Keratinocyte (primary cell): ENCODE results near the gene RAET1E. TPM values are rescaled to one million over a fixed set of nuclear protein-coding genes. Genes with fewer than 3 reads are reported as not detected.

Experiments used
- DNase-seq: peaks from one replicate; pipeline ENCODE4 v3.0.0-alpha.2; 2011; ENCODE audit warnings: low read depth, missing footprints, low spot score
- FAIRE-seq: peaks from 2 replicates; lab custom pipeline; 2011; peaks lifted over from hg19 to GRCh38; lab: Jason Lieb, UNC
- H2AFZ ChIP-seq: 2 replicates; pipeline ENCODE4 v1.6.0; 2012; ENCODE audit warnings: low read length, control low read depth, inconsistent platforms; ENCODE audit not compliant: control insufficient read depth
- H3K27ac ChIP-seq: 2 replicates; pipeline ENCODE4 v1.5.1; 2011; ENCODE audit warnings: low read length; ENCODE audit not compliant: control insufficient read depth, insufficient read depth
- H3K27me3 ChIP-seq: 3 replicates; pipeline ENCODE4 v1.6.0; 2011; ENCODE audit warnings: low read length; ENCODE audit not compliant: control insufficient read depth, insufficient read depth; ENCODE audit errors: extremely low read depth
- H3K36me3 ChIP-seq, 2 experiments: 2 replicates in 1 of 2; 3 replicates in 1 of 2; pipeline ENCODE4 v1.5.1; 2011; ENCODE audit warnings: low read length in 2 of 2, mild to moderate bottlenecking in 1 of 2; ENCODE audit not compliant: control insufficient read depth in 2 of 2, insufficient read depth in 2 of 2; ENCODE audit errors: extremely low read depth in 1 of 2
- H3K4me1 ChIP-seq: 3 replicates; pipeline ENCODE4 v1.5.1; 2011; ENCODE audit warnings: low read length; ENCODE audit not compliant: control insufficient read depth, insufficient read depth; ENCODE audit errors: extremely low read depth
- H3K4me2 ChIP-seq: 3 replicates; pipeline ENCODE4 v1.6.0; 2011; ENCODE audit warnings: low read depth, low read length; ENCODE audit not compliant: control insufficient read depth, insufficient read depth; ENCODE audit errors: extremely low read depth
- H3K4me3 ChIP-seq, 3 experiments: fragments of 200-600 bp in 1 of 3; sonication (generic) in 1 of 3; 2 replicates in 2 of 3; 3 replicates in 1 of 3; pipeline ENCODE4 v1.5.1; 2011 to 2016; ENCODE audit warnings: low read length in 3 of 3, mild to moderate bottlenecking in 3 of 3, control low read depth in 2 of 3, inconsistent platforms in 1 of 3, low read depth in 1 of 3, mixed read lengths in 1 of 3, mixed run types in 1 of 3, moderate library complexity in 1 of 3; ENCODE audit not compliant: control insufficient read depth in 2 of 3, insufficient read depth in 2 of 3; ENCODE audit errors: extremely low read depth in 1 of 3
- H3K79me2 ChIP-seq: 2 replicates; pipeline ENCODE4 v1.6.0; 2012; ENCODE audit warnings: low read length; ENCODE audit not compliant: control insufficient read depth, insufficient read depth
- H3K9ac ChIP-seq: 3 replicates; pipeline ENCODE4 v1.6.0; 2011; ENCODE audit warnings: low read length; ENCODE audit not compliant: control insufficient read depth, insufficient read depth; ENCODE audit errors: extremely low read depth
- H3K9me1 ChIP-seq: 3 replicates; pipeline ENCODE4 v1.6.0; 2011; ENCODE audit warnings: low read length; ENCODE audit not compliant: control insufficient read depth, insufficient read depth; ENCODE audit errors: extremely low read depth
- H3K9me3 ChIP-seq: 2 replicates; pipeline ENCODE4 v1.5.1; 2012; ENCODE audit warnings: low read depth, low read length; ENCODE audit not compliant: control insufficient read depth
- H4K20me1 ChIP-seq: 3 replicates; pipeline ENCODE4 v1.6.0; 2011; ENCODE audit warnings: low read length; ENCODE audit not compliant: control insufficient read depth, insufficient read depth; ENCODE audit errors: extremely low read depth
- EZH2 ChIP-seq: IDR thresholded peaks from one replicate; pipeline ENCODE4 v1.6.1; 2012; ENCODE audit warnings: inconsistent platforms, mild to moderate bottlenecking, low read length, moderate library complexity
- dilution Hi-C: fragments of 300-500 bp; cut with MboI; formaldehyde crosslinking; loops from one replicate; pipeline ENCODE4 v1.7.0; 2020; ENCODE audit warnings: low sequenced_read_pairs; ENCODE audit not compliant: extremely low pct_ligation_motif_present
- polyA plus RNA-seq, 5 experiments: library from polyadenylated mRNA; depleted of rRNA in 3 of 5; stranded (reverse) in 3 of 5; stranded (forward) in 1 of 5; unstranded in 1 of 5; fragments of >200 nt; gene quantifications; 1 replicate in 1 of 5; 2 replicates in 3 of 5; 3 replicates in 1 of 5; pipeline versions ENCODE4 v1.2.1 to v1.2.3, GENCODE V29; 2011 to 2012; ENCODE audit warnings: missing spikeins in 2 of 5, low read depth in 1 of 5, low replicate concordance in 1 of 5
- TF ChIP-seq, protein P1 (sequence below), 3 experiments: IDR thresholded peaks in 1 of 3; conservative IDR thresholded peaks in 1 of 3; optimal IDR thresholded peaks in 1 of 3; 2 replicates in 2 of 3; 3 replicates in 1 of 3; pipeline versions ENCODE3 to v1.5.1; 2011; ENCODE audit warnings: low read length in 3 of 3, mild to moderate bottlenecking in 3 of 3, moderate library complexity in 2 of 3, control low read depth in 1 of 3, inconsistent platforms in 1 of 3; ENCODE audit not compliant: insufficient read depth in 2 of 3; ENCODE audit errors: extremely low read depth in 1 of 3

RAET1E gene
- polyA plus RNA-seq, 1 donor (not counting 4 experiments of a cell fraction or from before 2014, with no cell fraction given), result 14.0 TPM

DNA sequence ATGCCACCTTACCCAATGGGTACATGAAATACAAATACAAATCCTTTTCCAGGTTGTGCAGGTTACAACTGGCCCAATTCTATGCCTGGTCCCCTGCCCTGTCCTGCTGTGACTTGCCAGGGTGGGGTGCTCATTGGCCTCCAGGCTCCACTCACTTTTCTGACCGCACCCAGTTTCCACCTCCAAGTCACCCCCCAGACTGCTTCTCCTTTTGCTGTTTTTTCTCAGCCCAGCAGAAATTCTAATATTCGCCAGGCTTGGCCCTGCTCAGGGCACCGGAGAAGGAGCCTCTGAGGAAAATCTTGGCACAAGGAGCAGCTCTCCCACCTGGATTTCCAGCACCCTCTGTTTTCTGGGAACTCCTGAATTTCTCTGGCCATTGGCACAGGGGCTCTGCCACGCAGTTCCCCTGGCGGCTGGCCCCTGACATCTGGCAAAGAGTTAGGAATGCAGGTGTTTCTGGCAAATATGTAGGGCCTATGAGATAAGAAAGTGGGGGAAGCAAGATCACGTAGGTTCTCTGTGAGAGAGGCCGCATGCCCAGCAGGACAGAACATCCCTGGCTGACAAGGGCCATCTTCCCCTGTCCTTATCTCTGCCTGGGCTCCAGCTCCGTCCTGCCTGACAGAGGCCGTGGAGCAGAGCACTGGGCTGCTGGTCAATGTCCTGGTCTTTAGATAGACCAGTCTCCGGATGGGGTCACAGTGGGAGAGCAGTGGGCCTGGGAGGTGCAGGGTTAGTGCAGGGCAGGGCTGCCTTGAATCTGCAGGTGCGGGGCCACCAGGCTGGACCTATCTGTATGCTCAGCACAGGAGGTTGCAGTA is 2.9 kb upstream of the RAET1E start:
- Histone ChIP-seq H3K4me3 (peak overlapping the region in 2 of 3 experiments; percentile 5 to 49), H3K4me2 (peak overlapping the region; percentile 65), H3K79me2 (no peaks in the 10 kb centered on the region), H3K4me1 (peaks cover 47% of the 10 kb centered on the region), H3K27me3 (no peaks in the 10 kb centered on the region), H3K27ac (peak overlapping the region; percentile 67), H3K9ac (peak overlapping the region; percentile 38), H3K36me3 (no peaks in the 10 kb centered on the region), H2AFZ (peak overlapping the region; percentile 64), H4K20me1 (no peaks in the 10 kb centered on the region), H3K9me1 (no peaks in the 10 kb centered on the region), H3K9me3 (no peaks in the 10 kb centered on the region)
- FAIRE-seq, result peak; percentile 79
- TF ChIP-seq, protein P1, sequence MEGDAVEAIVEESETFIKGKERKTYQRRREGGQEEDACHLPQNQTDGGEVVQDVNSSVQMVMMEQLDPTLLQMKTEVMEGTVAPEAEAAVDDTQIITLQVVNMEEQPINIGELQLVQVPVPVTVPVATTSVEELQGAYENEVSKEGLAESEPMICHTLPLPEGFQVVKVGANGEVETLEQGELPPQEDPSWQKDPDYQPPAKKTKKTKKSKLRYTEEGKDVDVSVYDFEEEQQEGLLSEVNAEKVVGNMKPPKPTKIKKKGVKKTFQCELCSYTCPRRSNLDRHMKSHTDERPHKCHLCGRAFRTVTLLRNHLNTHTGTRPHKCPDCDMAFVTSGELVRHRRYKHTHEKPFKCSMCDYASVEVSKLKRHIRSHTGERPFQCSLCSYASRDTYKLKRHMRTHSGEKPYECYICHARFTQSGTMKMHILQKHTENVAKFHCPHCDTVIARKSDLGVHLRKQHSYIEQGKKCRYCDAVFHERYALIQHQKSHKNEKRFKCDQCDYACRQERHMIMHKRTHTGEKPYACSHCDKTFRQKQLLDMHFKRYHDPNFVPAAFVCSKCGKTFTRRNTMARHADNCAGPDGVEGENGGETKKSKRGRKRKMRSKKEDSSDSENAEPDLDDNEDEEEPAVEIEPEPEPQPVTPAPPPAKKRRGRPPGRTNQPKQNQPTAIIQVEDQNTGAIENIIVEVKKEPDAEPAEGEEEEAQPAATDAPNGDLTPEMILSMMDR (optimal IDR thresholded peaks at IDR 0.05 in 1 of 3, IDR thresholded peaks at IDR 0.05 in 1 of 3, conservative IDR thresholded peaks at IDR 0.05 in 1 of 3; ENCODE audit: extremely low read depth in 1 of 3, insufficient read depth in 2 of 3, low read length in 3 of 3), result no peak
- no peak for TF ChIP-seq EZH2
- DNase-seq, result peak; percentile 81
- dilution Hi-C loops, result no loop called here

DNA sequence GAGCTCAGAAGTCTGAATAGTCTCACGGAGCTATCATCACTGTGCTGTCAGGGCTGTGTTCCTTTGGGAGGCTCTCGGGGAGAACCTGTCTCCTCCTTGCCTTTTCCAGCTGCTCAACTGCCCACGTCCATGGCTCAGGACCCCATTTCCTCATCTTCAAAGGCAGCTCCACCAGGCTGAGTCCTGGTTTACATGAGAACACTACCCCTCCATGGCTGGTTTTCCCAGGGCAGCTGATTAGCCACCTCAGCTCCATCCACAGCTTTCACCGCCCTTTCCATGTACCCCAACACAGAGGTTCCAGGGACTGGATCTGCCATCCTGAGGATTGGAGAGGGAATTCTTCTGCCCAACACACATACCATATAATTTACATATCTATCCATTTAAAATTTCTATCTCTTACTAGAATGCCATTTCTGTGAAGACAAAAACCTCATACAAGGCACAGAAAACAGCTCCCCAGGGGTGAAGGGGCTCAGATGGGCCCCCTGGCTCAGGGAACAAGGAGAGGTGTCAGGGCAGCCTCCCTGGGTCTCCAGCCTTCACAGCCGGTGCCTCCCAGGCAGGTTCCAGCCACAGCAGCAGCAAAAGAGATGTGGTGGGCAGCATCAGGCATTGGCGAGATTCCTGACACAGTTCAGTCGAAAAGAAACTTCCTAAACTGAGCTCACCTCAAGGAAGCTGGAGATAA is 2.2 kb upstream of the RAET1E start:
- H3K9ac ChIP-seq, result peak overlapping the region; percentile 36
- H4K20me1 ChIP-seq, result no peaks in the 10 kb centered on the region
- dilution Hi-C loops, result no loop called here
- H3K79me2 ChIP-seq, result no peaks in the 10 kb centered on the region
- no peaks in the 10 kb centered on the region for H3K27me3 ChIP-seq
- DNase-seq (no peak), FAIRE-seq (no peak)
- H3K4me2 ChIP-seq, result peak overlapping the region; percentile 65
- H3K4me1 ChIP-seq, result peaks cover 55% of the 10 kb centered on the region
- TF ChIP-seq EZH2, result no peak
- TF ChIP-seq, protein P1 (optimal IDR thresholded peaks at IDR 0.05 in 1 of 3, IDR thresholded peaks at IDR 0.05 in 1 of 3, conservative IDR thresholded peaks at IDR 0.05 in 1 of 3; ENCODE audit: extremely low read depth in 1 of 3, insufficient read depth in 2 of 3, low read length in 3 of 3), result no peak
- H2AFZ ChIP-seq, result peak overlapping the region; percentile 64
- H3K4me3 ChIP-seq, result peak overlapping the region in 2 of 3 experiments; percentile 5 to 49
- H3K9me3 ChIP-seq, result no peaks in the 10 kb centered on the region
- no peaks in the 10 kb centered on the region for H3K9me1 ChIP-seq
- H3K36me3 ChIP-seq, result no peaks in the 10 kb centered on the region
- peak overlapping the region; percentile 67 for H3K27ac ChIP-seq
